Mesothelial cell of epicardium (in vitro differentiated cells): Measurements from ENCODE around the gene HKDC1. TPM values are rescaled to one million over a fixed set of nuclear protein-coding genes. Genes with fewer than 3 reads are reported as not detected.

Experiments
- DNase-seq, 2 experiments: peaks; one replicate each; pipeline ENCODE4 v3.0.0; 2021; ENCODE audit warnings: low spot score in 2 of 2; ENCODE audit not compliant: unreplicated experiment in 2 of 2
- H3K27ac Mint-ChIP-seq: 2 replicates; pipeline ENCODE4 v1.8.0; 2021; ENCODE audit warnings: mixed read lengths
- H3K27me3 Mint-ChIP-seq: 2 replicates; pipeline ENCODE4 v1.8.0; 2021; ENCODE audit warnings: low read depth, mixed read lengths
- H3K36me3 Mint-ChIP-seq: 2 replicates; pipeline ENCODE4 v1.8.0; 2021; ENCODE audit warnings: mixed read lengths
- H3K4me1 Mint-ChIP-seq: 2 replicates; pipeline ENCODE4 v1.8.0; 2021; ENCODE audit warnings: mixed read lengths
- H3K4me3 Mint-ChIP-seq: 2 replicates; pipeline ENCODE4 v1.8.0; 2021; ENCODE audit warnings: mild to moderate bottlenecking, moderate library complexity, mixed read lengths
- H3K9me3 Mint-ChIP-seq: 2 replicates; pipeline ENCODE4 v1.8.0; 2021; ENCODE audit warnings: mixed read lengths
- total RNA-seq: library from RNA; stranded (reverse); gene quantifications from 3 replicates; pipeline ENCODE4 v1.2.1, GENCODE V29; 2021
- TF ChIP-seq, protein P1 (sequence below): fragments of 200-600 bp; sonication (generic); IDR thresholded peaks from one replicate; pipeline ENCODE4 v1.5.0; 2021; ENCODE audit warnings: antibody characterized with exemption; ENCODE audit not compliant: unreplicated experiment

The HKDC1 gene
- total RNA-seq, 1 donor from 2014 or later: not detected

- no peaks in the 10 kb centered on the region for H3K4me1 Mint-ChIP-seq
- TF ChIP-seq, protein P1, sequence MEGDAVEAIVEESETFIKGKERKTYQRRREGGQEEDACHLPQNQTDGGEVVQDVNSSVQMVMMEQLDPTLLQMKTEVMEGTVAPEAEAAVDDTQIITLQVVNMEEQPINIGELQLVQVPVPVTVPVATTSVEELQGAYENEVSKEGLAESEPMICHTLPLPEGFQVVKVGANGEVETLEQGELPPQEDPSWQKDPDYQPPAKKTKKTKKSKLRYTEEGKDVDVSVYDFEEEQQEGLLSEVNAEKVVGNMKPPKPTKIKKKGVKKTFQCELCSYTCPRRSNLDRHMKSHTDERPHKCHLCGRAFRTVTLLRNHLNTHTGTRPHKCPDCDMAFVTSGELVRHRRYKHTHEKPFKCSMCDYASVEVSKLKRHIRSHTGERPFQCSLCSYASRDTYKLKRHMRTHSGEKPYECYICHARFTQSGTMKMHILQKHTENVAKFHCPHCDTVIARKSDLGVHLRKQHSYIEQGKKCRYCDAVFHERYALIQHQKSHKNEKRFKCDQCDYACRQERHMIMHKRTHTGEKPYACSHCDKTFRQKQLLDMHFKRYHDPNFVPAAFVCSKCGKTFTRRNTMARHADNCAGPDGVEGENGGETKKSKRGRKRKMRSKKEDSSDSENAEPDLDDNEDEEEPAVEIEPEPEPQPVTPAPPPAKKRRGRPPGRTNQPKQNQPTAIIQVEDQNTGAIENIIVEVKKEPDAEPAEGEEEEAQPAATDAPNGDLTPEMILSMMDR: no peak
- no peak overlapping the region for H3K27ac Mint-ChIP-seq
Observed at GRCh38 chr10:69268761-69269416, 48.8 kb downstream of the HKDC1 start.

GRCh38 chr10:69269761-69270160 is 49.6 kb downstream of the HKDC1 start:
- TF ChIP-seq, protein P1: no peak
- H3K4me3 Mint-ChIP-seq: no peak overlapping the region
- peaks cover 7% of the 10 kb centered on the region for H3K27me3 Mint-ChIP-seq
- H3K9me3 Mint-ChIP-seq: peaks cover 9% of the 10 kb centered on the region
- H3K4me1 Mint-ChIP-seq: no peaks in the 10 kb centered on the region
- no peaks in the 10 kb centered on the region for H3K36me3 Mint-ChIP-seq
- no peak overlapping the region for H3K27ac Mint-ChIP-seq
- DNase-seq: no peak

More at GRCh38 chr10:69268761-69269416, 48.8 kb downstream of the HKDC1 start:
- no peaks in the 10 kb centered on the region for H3K36me3 Mint-ChIP-seq
- DNase-seq: no peak
- H3K27me3 Mint-ChIP-seq: peaks cover 7% of the 10 kb centered on the region
- H3K4me3 Mint-ChIP-seq: no peak overlapping the region
- peaks cover 9% of the 10 kb centered on the region for H3K9me3 Mint-ChIP-seq

DNA sequence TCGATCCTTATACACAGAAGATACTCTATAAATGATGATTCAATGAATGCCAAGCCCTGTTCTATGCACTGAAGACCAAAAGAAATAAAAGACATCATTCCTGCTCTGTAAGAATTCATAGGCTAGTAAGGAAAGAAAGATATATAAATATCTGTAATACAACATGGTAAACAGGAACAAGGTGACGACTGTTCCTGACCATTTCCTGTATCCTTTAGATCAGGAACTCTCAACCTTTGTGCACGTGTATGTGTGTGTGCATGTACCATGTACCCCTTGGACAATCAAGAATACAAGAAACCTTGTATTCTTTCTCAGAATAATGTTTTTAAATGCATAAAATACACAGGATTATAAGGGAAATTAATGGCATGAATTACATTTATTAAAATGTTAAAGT is 50.9 kb downstream of the HKDC1 start:
- peaks cover 9% of the 10 kb centered on the region for H3K9me3 Mint-ChIP-seq
- peaks cover 2% of the 10 kb centered on the region for H3K27me3 Mint-ChIP-seq
- no peak overlapping the region for H3K4me3 Mint-ChIP-seq
- H3K4me1 Mint-ChIP-seq: no peaks in the 10 kb centered on the region
- no peaks in the 10 kb centered on the region for H3K36me3 Mint-ChIP-seq
- TF ChIP-seq, protein P1: no peak
- no peak overlapping the region for H3K27ac Mint-ChIP-seq
- DNase-seq: no peak

- H3K27ac Mint-ChIP-seq: no peak overlapping the region
- no peaks in the 10 kb centered on the region for H3K36me3 Mint-ChIP-seq
- H3K4me3 Mint-ChIP-seq: no peak overlapping the region
- H3K4me1 Mint-ChIP-seq: no peaks in the 10 kb centered on the region
- DNase-seq: no peak
- peaks cover 2% of the 10 kb centered on the region for H3K27me3 Mint-ChIP-seq
- H3K9me3 Mint-ChIP-seq: peaks cover 9% of the 10 kb centered on the region
- TF ChIP-seq, protein P1: no peak
Observed at GRCh38 chr10:69272624-69273023, 52.5 kb downstream of the HKDC1 start.

DNA sequence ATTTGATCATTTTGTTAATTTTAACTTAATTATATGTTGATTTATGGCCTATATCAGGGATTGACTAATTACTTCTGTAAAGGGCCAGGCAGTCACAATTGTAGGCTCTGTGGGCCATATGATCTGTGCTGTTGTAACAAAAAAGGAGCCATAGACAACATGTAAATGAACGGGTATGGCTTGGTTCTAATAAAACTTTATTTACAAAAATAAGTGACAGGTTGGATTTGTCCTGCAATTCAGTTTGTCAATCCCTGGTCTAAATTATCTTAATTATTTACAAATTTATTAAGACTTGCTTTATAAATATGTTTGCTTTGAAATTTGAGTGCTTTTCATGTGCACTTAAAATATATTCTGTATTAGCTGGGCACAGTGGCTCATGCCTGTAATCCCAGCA is 55.3 kb downstream of the HKDC1 start:
- H3K9me3 Mint-ChIP-seq: peaks cover 9% of the 10 kb centered on the region
- TF ChIP-seq, protein P1: no peak
- peaks cover 9% of the 10 kb centered on the region for H3K4me1 Mint-ChIP-seq
- H3K36me3 Mint-ChIP-seq: no peaks in the 10 kb centered on the region
- H3K27ac Mint-ChIP-seq: no peak overlapping the region
- H3K27me3 Mint-ChIP-seq: no peaks in the 10 kb centered on the region
- no peak overlapping the region for H3K4me3 Mint-ChIP-seq
- DNase-seq: no peak

DNA sequence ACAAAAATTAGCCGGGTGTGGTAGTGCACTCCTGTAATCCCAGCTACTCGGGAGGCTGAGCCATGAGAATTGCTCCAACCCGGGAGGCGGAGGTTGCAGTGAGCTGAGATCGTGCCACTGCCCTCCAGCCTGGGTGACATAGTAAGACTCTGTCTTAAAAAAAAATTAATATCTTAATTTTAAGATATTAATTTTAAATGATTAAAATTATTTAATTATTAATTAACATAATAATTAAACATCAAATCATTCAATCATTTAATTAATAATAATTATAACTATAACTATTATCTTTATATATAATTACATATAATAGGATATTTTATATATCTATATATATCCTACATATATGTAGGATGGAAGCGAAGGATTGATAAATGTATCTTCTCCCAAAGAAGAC is 56.4 kb downstream of the HKDC1 start:
- H3K27me3 Mint-ChIP-seq: no peaks in the 10 kb centered on the region
- DNase-seq: no peak
- peaks cover 9% of the 10 kb centered on the region for H3K9me3 Mint-ChIP-seq
- H3K4me1 Mint-ChIP-seq: peaks cover 9% of the 10 kb centered on the region
- H3K27ac Mint-ChIP-seq: no peak overlapping the region
- no peak overlapping the region for H3K4me3 Mint-ChIP-seq
- no peaks in the 10 kb centered on the region for H3K36me3 Mint-ChIP-seq
- TF ChIP-seq, protein P1: no peak
